ENCODE data around the gene GIT2.
"Not testable (repeated sequence)": the region's sequence is repeated elsewhere in the genome, so short reads cannot be mapped to it uniquely, and the experiment has no call there.

The GIT2 gene

GRCh38 chr12:109914461-109914860, 81.7 kb downstream of the GIT2 start:
- no peak for DNase-seq

GRCh38 chr12:109912855-109913321, 83.3 kb downstream of the GIT2 start:
- no peak for DNase-seq

GRCh38 chr12:109910969-109911348, 85.2 kb downstream of the GIT2 start:
- DNase-seq = no peak

GRCh38 chr12:109910254-109910968, 85.8 kb downstream of the GIT2 start:
- DNase-seq = no peak

- no peak for DNase-seq
Measured at GRCh38 chr12:109905301-109905700, 90.9 kb downstream of the GIT2 start.

GRCh38 chr12:109902891-109903418, 93.2 kb downstream of the GIT2 start:
- no peak for DNase-seq

GRCh38 chr12:109900752-109901580, 95.2 kb downstream of the GIT2 start:
- no peak for DNase-seq

GRCh38 chr12:109899783-109900751, 96.1 kb downstream of the GIT2 start, which contains the start of gene TCHP:
Gene TCHP (plus strand): TSS chr12:109900274. CDS start chr12:109903027, 2,753 bp downstream.
- no peak for DNase-seq

- not testable (repeated sequence) for DNase-seq
Measured at GRCh38 chr12:109899345-109899744, 96.8 kb downstream of the GIT2 start.

- DNase-seq = no peak
Measured at GRCh38 chr12:109897029-109897428, 99.1 kb downstream of the GIT2 start.

GRCh38 chr12:109896188-109896587, 100.0 kb downstream of the GIT2 start:
- DNase-seq = no peak

- no peak for DNase-seq
Measured at GRCh38 chr12:109894939-109895338, 101.2 kb downstream of the GIT2 start.

- DNase-seq = no peak
Measured at GRCh38 chr12:109893261-109893995, 102.7 kb downstream of the GIT2 start.

- DNase-seq = no peak
Measured at GRCh38 chr12:109892748-109893147, 103.4 kb downstream of the GIT2 start.

- DNase-seq = no peak
Measured at GRCh38 chr12:109892165-109892715, 103.9 kb downstream of the GIT2 start.

- not testable (repeated sequence) for DNase-seq
Measured at GRCh38 chr12:109891731-109892130, 104.4 kb downstream of the GIT2 start.

GRCh38 chr12:109890620-109891170, 105.5 kb downstream of the GIT2 start:
- no peak for DNase-seq

- no peak for DNase-seq
Measured at GRCh38 chr12:109888179-109889020, 107.8 kb downstream of the GIT2 start.

- DNase-seq = no peak
Measured at GRCh38 chr12:109885616-109886015, 110.6 kb downstream of the GIT2 start.

- no peak for DNase-seq
Measured at GRCh38 chr12:109883461-109883860, 112.7 kb downstream of the GIT2 start.

Data from cortex of kidney (tissue), 1 donor.